Uterus (tissue), 4 donors: Measurements from ENCODE around the gene SVIP. TPM values are rescaled to one million over a fixed set of nuclear protein-coding genes. Genes with fewer than 3 reads are reported as not detected.

Experiments
- DNase-seq, 2 donors: peaks; one replicate each; pipeline ENCODE4 v3.0.0-alpha.2; 2019 to 2020
- H3K27ac ChIP-seq, 2 donors: fragments of 200-600 bp; sonication (generic); 1 replicate in 1 of 2; 2 replicates in 1 of 2; pipeline ENCODE4 v1.5.1; 2016 to 2018
- H3K27me3 ChIP-seq, 2 donors: fragments of 200-600 bp; sonication (generic); one replicate each; pipeline ENCODE4 v1.5.1; 2018 to 2019; ENCODE audit warnings: control low read depth in 1 of 2
- H3K36me3 ChIP-seq, 2 donors: fragments of 200-600 bp; sonication (generic); one replicate each; pipeline ENCODE4 v1.5.1; 2019; ENCODE audit warnings: control low read depth in 1 of 2
- H3K4me1 ChIP-seq, 2 donors: fragments of 200-600 bp; sonication (generic); one replicate each; pipeline ENCODE4 v1.5.1; 2018 to 2019; ENCODE audit warnings: control low read depth in 1 of 2
- H3K4me3 ChIP-seq, 2 donors: fragments of 200-600 bp; sonication (generic); 1 replicate in 1 of 2; 2 replicates in 1 of 2; pipeline ENCODE4 v1.5.1; 2018 to 2019; ENCODE audit warnings: mild to moderate bottlenecking in 1 of 2
- H3K9me3 ChIP-seq, 2 donors: fragments of 200-600 bp; sonication (generic); one replicate each; pipeline ENCODE4 v1.5.1; 2019; ENCODE audit warnings: control low read depth in 1 of 2
- CTCF ChIP-seq, 4 experiments: fragments of 200-600 bp in 2 of 4; fragments of 450-650 bp in 2 of 4; sonication (generic) in 2 of 4; IDR thresholded peaks; one replicate each; pipeline ENCODE4 v1.5.1; 2016 to 2019; ENCODE audit warnings: antibody characterized with exemption in 4 of 4, mild to moderate bottlenecking in 2 of 4, moderate library complexity in 1 of 4
- POLR2A ChIP-seq, 2 donors: fragments of 450-650 bp; IDR thresholded peaks; one replicate each; pipeline ENCODE4 v1.6.1; 2016; ENCODE audit warnings: antibody characterized with exemption in 2 of 2, mild to moderate bottlenecking in 1 of 2, moderate library complexity in 1 of 2
- intact Hi-C: fragments of 100-400 bp; cut with DNase I; formaldehyde crosslinking; loops from one replicate; pipeline ENCODE4 v1.15.1; 2023; ENCODE audit warnings: low total_unique reads
- total RNA-seq, 4 donors: library from RNA; depleted of rRNA in 3 of 4; stranded (reverse); fragments of >200 nt in 3 of 4; gene quantifications; one replicate each; pipeline versions ENCODE4 v1.1.0 to v1.2.4, GENCODE V29; 2014 to 2023
- donor health status: DM: yes; HTN: yes; CAD: no.

The SVIP gene
- total RNA-seq, 4 donors from 2014 or later, result 2.0 to 20.7 (median 11.9) TPM

- Histone ChIP-seq H3K36me3 (no peaks in the 10 kb centered on the region), H3K4me3 (no peak within 1 kb of the TSS), H3K4me1 (no peaks in the 10 kb centered on the region), H3K27me3 (no peaks in the 10 kb centered on the region), H3K9me3 (no peaks in the 10 kb centered on the region), H3K27ac (no peak within 1 kb of the TSS)
- no peak for DNase-seq
- intact Hi-C loops, result no loop called here
- TF ChIP-seq CTCF (IDR thresholded peaks at IDR 0.05), result no peak
- TF ChIP-seq POLR2A (IDR thresholded peaks at IDR 0.05), result no peak
These were observed 30.6 kb upstream of the SVIP start, which contains the start of gene CCDC179 for GRCh38 chr11:22860241-22860640. TSS of gene CCDC179 (minus strand) at chr11:22860474. CDS start at chr11:22860421, 53 bp downstream.

DNA sequence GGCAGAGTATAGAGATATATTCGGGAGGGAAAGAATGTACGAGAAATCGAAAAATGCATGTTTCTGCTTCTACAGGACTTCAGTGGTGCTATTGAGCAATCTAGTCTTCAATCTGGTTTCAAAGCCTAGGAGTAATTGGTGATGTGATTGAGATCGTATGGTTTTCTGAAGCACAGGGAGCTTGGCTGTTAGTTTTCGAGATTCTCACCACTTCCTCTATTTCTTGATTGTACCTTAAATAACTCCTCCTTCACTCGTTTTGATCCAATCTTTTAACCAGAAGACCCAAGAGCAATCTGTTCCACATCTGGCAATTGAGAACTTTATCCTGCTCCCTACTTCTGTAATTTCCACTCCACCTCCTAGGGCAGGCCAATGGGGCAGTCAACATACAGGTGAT is 30.2 kb upstream of the SVIP start:
- intact Hi-C loops, result no loop called here
- H3K27ac ChIP-seq, result no peak overlapping the region
- TF ChIP-seq POLR2A (IDR thresholded peaks at IDR 0.05) (no peak), CTCF (IDR thresholded peaks at IDR 0.05) (no peak)

DNA sequence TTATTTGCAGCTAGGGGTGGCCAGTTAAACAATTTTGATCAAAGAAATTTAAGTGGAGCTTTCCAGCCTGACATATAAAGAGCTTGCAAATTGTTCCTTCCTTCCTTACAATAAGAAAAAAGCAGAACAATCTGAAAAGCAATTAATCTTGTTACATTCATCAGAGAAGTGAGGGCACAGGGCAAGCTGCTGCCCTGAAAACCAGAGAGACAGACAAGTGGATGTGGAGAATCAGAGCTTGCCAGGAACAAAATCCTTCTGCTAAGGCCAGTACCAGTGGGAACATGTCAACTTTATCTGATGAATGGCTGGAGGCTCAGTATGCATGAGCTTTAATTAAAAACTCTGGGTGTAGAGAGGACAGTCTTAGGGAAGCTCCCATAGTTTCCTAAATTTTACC is 21.9 kb upstream of the SVIP start:
- intact Hi-C loops, result no loop called here
- TF ChIP-seq POLR2A (IDR thresholded peaks at IDR 0.05), result no peak
- TF ChIP-seq CTCF (IDR thresholded peaks at IDR 0.05), result no peak
- no peak overlapping the region for H3K27ac ChIP-seq

More for the DNA sequence above, 30.2 kb upstream of the SVIP start:
- Histone ChIP-seq H3K4me1 (no peaks in the 10 kb centered on the region), H3K27me3 (no peaks in the 10 kb centered on the region), H3K9me3 (no peaks in the 10 kb centered on the region), H3K4me3 (no peak overlapping the region), H3K36me3 (no peaks in the 10 kb centered on the region)
- no peak for DNase-seq

GRCh38 chr11:22846726-22847125 is 17.1 kb upstream of the SVIP start:
- DNase-seq, result no peak
- Histone ChIP-seq H3K36me3 (no peaks in the 10 kb centered on the region), H3K27ac (no peak overlapping the region), H3K9me3 (no peaks in the 10 kb centered on the region), H3K4me3 (no peak overlapping the region), H3K4me1 (no peaks in the 10 kb centered on the region), H3K27me3 (no peaks in the 10 kb centered on the region)
- intact Hi-C loops, result no loop called here
- no peak for TF ChIP-seq POLR2A (IDR thresholded peaks at IDR 0.05)

More for the DNA sequence above, 21.9 kb upstream of the SVIP start:
- no peaks in the 10 kb centered on the region for H3K4me1 ChIP-seq
- no peaks in the 10 kb centered on the region for H3K9me3 ChIP-seq
- no peak overlapping the region for H3K4me3 ChIP-seq
- no peaks in the 10 kb centered on the region for H3K27me3 ChIP-seq
- DNase-seq, result no peak
- no peaks in the 10 kb centered on the region for H3K36me3 ChIP-seq

GRCh38 chr11:22832315-22833015 is 2.9 kb upstream of the SVIP start:
- intact Hi-C loops, result loop anchor here (10.0 kb wide), 1 partner anchor 208 kb away; the partner anchor contains the start of gene FANCF
- DNase-seq, result no peak
- Histone ChIP-seq H3K27ac (no peak overlapping the region), H3K4me3 (no peak overlapping the region), H3K4me1 (no peaks in the 10 kb centered on the region), H3K27me3 (no peaks in the 10 kb centered on the region), H3K9me3 (no peaks in the 10 kb centered on the region), H3K36me3 (no peaks in the 10 kb centered on the region)
- TF ChIP-seq CTCF (IDR thresholded peaks at IDR 0.05) (no peak), POLR2A (IDR thresholded peaks at IDR 0.05) (no peak)
